Endothelial cell of umbilical vein (primary cell): ENCODE results near the gene ECEL1. TPM values are rescaled to one million over a fixed set of nuclear protein-coding genes. Genes with fewer than 3 reads are reported as not detected.

Experiments used
- BruUV-seq: library from RNA; stranded (reverse); fragments of 400-500 nt; replicated peaks from 2 replicates; lab custom pipeline; 2021; lab: Mats Ljungman, UMichigan
- CTCF ChIA-PET: fragments of 300-600, 350-600 bp; sonication (Branson Sonifier 250); formaldehyde crosslinking; loops from one replicate; lab custom pipeline; 2021; ENCODE audit warnings: antibody characterized with exemption, inconsistent platforms; lab: Charles Lee
- POLR2A ChIA-PET: fragments of 300-600, 350-600 bp; sonication (Branson Sonifier 250); formaldehyde crosslinking; loops from one replicate; lab custom pipeline; 2021; ENCODE audit warnings: antibody characterized with exemption, inconsistent platforms; lab: Charles Lee
- DNase-seq: peaks from one replicate; pipeline ENCODE4 v3.0.0-alpha.2; 2011; ENCODE audit warnings: low read depth, low spot score
- FAIRE-seq: peaks from 2 replicates; lab custom pipeline; 2011; peaks lifted over from hg19 to GRCh38; lab: Jason Lieb, UNC
- H2AFZ ChIP-seq: 2 replicates; pipeline ENCODE4 v1.6.0; 2012; ENCODE audit warnings: low read depth, low read length, control low read depth, inconsistent platforms
- H3K27ac ChIP-seq: 2 replicates; pipeline ENCODE4 v1.5.1; 2011; ENCODE audit warnings: low read depth, mild to moderate bottlenecking, control low read depth, low read length, moderate library complexity; ENCODE audit not compliant: insufficient read depth
- H3K27me3 ChIP-seq, 2 experiments: 2 replicates each; pipeline versions ENCODE4 v1.6.0 to v1.6.1; 2011; ENCODE audit warnings: low read length in 2 of 2, mixed read lengths in 1 of 2; ENCODE audit not compliant: control insufficient read depth in 2 of 2, insufficient read depth in 2 of 2
- H3K36me3 ChIP-seq, 2 experiments: 2 replicates in 1 of 2; 3 replicates in 1 of 2; pipeline ENCODE4 v1.5.1; 2011; ENCODE audit warnings: low read length in 2 of 2, mild to moderate bottlenecking in 1 of 2, moderate library complexity in 1 of 2; ENCODE audit not compliant: control insufficient read depth in 2 of 2, insufficient read depth in 2 of 2; ENCODE audit errors: extremely low read depth in 1 of 2
- H3K4me1 ChIP-seq: 3 replicates; pipeline ENCODE4 v1.5.1; 2011; ENCODE audit warnings: mild to moderate bottlenecking, low read length; ENCODE audit not compliant: control insufficient read depth, insufficient read depth; ENCODE audit errors: extremely low read depth
- H3K4me2 ChIP-seq: 2 replicates; pipeline ENCODE4 v1.6.1; 2011; ENCODE audit warnings: low read length, control low read depth, mixed read lengths; ENCODE audit not compliant: insufficient read depth
- H3K4me3 ChIP-seq, 3 experiments: fragments of 200-600 bp in 1 of 3; sonication (generic), shearing (Covaris generic) in 1 of 3; replicated peaks in 1 of 3; 2 replicates each; pipeline ENCODE4 v1.5.1; 2011 to 2016; ENCODE audit warnings: control low read depth in 3 of 3, low read length in 3 of 3, mild to moderate bottlenecking in 2 of 3, inconsistent platforms in 1 of 3, low read depth in 1 of 3, moderate library complexity in 1 of 3; ENCODE audit not compliant: insufficient read depth in 1 of 3
- H3K79me2 ChIP-seq: 2 replicates; pipeline ENCODE4 v1.6.0; 2012; ENCODE audit warnings: low read length, inconsistent platforms; ENCODE audit not compliant: control insufficient read depth, insufficient read depth
- H3K9ac ChIP-seq: replicated peaks from 2 replicates; pipeline ENCODE3; 2011; ENCODE audit warnings: low read length, control low read depth; ENCODE audit not compliant: insufficient read depth; ENCODE audit errors: extremely low read depth
- H3K9me1 ChIP-seq: replicated peaks from 3 replicates; pipeline ENCODE4 v1.6.0; 2011; ENCODE audit warnings: mild to moderate bottlenecking, low read length; ENCODE audit not compliant: control insufficient read depth, insufficient read depth; ENCODE audit errors: extremely low read depth
- H3K9me3 ChIP-seq: replicated peaks from 2 replicates; pipeline ENCODE4 v1.5.1; 2012; ENCODE audit warnings: low read length, inconsistent platforms; ENCODE audit not compliant: control insufficient read depth, insufficient read depth
- H4K20me1 ChIP-seq: replicated peaks from 2 replicates; pipeline ENCODE3; 2011; ENCODE audit warnings: mild to moderate bottlenecking, low read length; ENCODE audit not compliant: control insufficient read depth, insufficient read depth; ENCODE audit errors: extremely low read depth
- EZH2 ChIP-seq: IDR thresholded peaks from 2 replicates; pipeline ENCODE4 v1.6.1; 2012; ENCODE audit warnings: borderline replicate concordance, low read depth, mild to moderate bottlenecking, moderate library complexity, low read length, inconsistent platforms; ENCODE audit not compliant: severe bottlenecking
- FOS ChIP-seq: IDR thresholded peaks from 2 replicates; pipeline ENCODE4 v1.6.1; 2011; ENCODE audit warnings: mild to moderate bottlenecking, low read length, moderate library complexity, borderline replicate concordance; ENCODE audit not compliant: insufficient read depth
- GATA2 ChIP-seq: IDR thresholded peaks from 2 replicates; pipeline ENCODE4 v1.7.0; 2011; ENCODE audit warnings: low read depth, mild to moderate bottlenecking, moderate library complexity, mixed read lengths, low read length; ENCODE audit not compliant: insufficient read length, insufficient read depth
- JUN ChIP-seq: IDR thresholded peaks from 2 replicates; pipeline ENCODE4 v1.6.1; 2011; ENCODE audit warnings: borderline replicate concordance, low read depth; ENCODE audit not compliant: insufficient read length, insufficient read depth
- MYC ChIP-seq: IDR thresholded peaks from one replicate; pipeline ENCODE4 v1.6.1; 2011; ENCODE audit warnings: mild to moderate bottlenecking, low read depth, low read length
- POLR2A ChIP-seq: IDR thresholded peaks from 2 replicates; pipeline ENCODE4 v1.6.1; 2012; ENCODE audit warnings: low read depth, mild to moderate bottlenecking, control low read depth, low read length
- POLR2AphosphoS5 ChIP-seq: IDR thresholded peaks from 2 replicates; pipeline ENCODE4 v1.6.1; 2012; ENCODE audit warnings: low read depth, mild to moderate bottlenecking, control low read depth, low read length, moderate library complexity; ENCODE audit not compliant: insufficient read depth
- dilution Hi-C: fragments of 300-500 bp; cut with MboI; formaldehyde crosslinking; loops from one replicate; pipeline ENCODE4 v1.15.0; 2019; ENCODE audit warnings: low sequenced_read_pairs; ENCODE audit not compliant: extremely low pct_ligation_motif_present
- intact Hi-C: fragments of 100-400 bp; cut with micrococcal nuclease; formaldehyde crosslinking; loops from one replicate; pipeline ENCODE4 v1.10.0; 2022
- polyA plus RNA-seq, 4 experiments: library from polyadenylated mRNA; depleted of rRNA in 3 of 4; stranded (reverse) in 3 of 4; unstranded in 1 of 4; fragments of >200 nt; gene quantifications; 2 replicates each; pipeline versions ENCODE4 v1.2.1 to v1.2.3, GENCODE V29; 2011 to 2012; ENCODE audit warnings: missing spikeins in 1 of 4
- total RNA-seq: library from RNA; stranded (reverse); gene quantifications from 2 replicates; pipeline ENCODE4 v1.2.3, GENCODE V29; 2021
- TF ChIP-seq, protein P1 (sequence below), 2 donors: IDR thresholded peaks; 1 replicate in 1 of 2; 2 replicates in 1 of 2; pipeline ENCODE4 v1.5.1; 2011; ENCODE audit warnings: low read length in 2 of 2, mild to moderate bottlenecking in 2 of 2, moderate library complexity in 2 of 2, control low read depth in 1 of 2, inconsistent platforms in 1 of 2, low read depth in 1 of 2; ENCODE audit not compliant: insufficient read depth in 1 of 2; ENCODE audit errors: extremely low read depth in 1 of 2
- TF ChIP-seq, protein P2 (sequence below): IDR thresholded peaks from 2 replicates; pipeline ENCODE4 v1.6.1; 2011; ENCODE audit not compliant: insufficient read depth, insufficient read length

Gene ECEL1
- total and polyA plus RNA-seq, 2 donors (not counting 3 experiments of a cell fraction or from before 2014, with no cell fraction given) = not detected

DNA sequence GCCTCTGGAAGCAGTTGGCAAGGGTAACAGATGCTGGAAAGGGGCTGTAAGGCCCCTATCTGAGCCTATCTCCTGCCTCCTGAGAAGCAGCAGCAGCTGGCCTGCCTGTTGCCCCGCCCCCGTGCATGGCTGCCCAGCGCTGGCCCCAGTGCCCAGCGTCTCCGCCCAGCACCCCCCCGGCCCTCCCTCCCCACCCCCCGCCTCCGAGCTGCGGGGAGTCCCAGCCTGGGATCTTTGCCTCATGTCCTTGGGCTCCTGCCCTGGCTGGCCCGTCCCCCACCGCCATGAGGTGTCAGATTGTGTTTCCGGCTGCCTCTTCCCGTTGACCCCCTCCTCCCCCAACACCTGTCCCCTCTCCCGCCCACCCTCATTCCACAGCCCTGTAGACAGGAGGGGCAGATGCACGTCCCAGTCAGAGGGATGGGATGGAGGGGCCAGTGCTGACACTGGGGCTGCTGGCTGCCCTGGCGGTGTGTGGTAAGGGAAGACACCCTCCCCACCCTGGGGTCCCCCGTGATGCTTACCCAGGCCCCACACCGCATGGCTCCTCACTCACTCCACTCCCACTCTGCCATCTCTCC is 38.2 kb upstream of the ECEL1 start, which contains the start of gene CHRND:
Gene CHRND, plus strand, starts transcription at position 370 of the 581 bp plus-strand sequence. Its CDS starts 56 bp downstream, at position 426.
- BruUV-seq = no TSS peak
- no peak within 1 kb of the TSS for H3K27ac ChIP-seq

More for the DNA sequence above, 38.2 kb upstream of the ECEL1 start, which contains the start of gene CHRND:
- TF ChIP-seq MYC (no peak), EZH2 (no peak), JUN (no peak), GATA2 (no peak), POLR2A (no peak), POLR2AphosphoS5 (no peak), FOS (no peak)
- TF ChIP-seq, protein P1, sequence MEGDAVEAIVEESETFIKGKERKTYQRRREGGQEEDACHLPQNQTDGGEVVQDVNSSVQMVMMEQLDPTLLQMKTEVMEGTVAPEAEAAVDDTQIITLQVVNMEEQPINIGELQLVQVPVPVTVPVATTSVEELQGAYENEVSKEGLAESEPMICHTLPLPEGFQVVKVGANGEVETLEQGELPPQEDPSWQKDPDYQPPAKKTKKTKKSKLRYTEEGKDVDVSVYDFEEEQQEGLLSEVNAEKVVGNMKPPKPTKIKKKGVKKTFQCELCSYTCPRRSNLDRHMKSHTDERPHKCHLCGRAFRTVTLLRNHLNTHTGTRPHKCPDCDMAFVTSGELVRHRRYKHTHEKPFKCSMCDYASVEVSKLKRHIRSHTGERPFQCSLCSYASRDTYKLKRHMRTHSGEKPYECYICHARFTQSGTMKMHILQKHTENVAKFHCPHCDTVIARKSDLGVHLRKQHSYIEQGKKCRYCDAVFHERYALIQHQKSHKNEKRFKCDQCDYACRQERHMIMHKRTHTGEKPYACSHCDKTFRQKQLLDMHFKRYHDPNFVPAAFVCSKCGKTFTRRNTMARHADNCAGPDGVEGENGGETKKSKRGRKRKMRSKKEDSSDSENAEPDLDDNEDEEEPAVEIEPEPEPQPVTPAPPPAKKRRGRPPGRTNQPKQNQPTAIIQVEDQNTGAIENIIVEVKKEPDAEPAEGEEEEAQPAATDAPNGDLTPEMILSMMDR (IDR thresholded peaks at IDR 0.05; ENCODE audit: extremely low read depth in 1 of 2, insufficient read depth in 1 of 2, low read depth in 1 of 2, low read length in 2 of 2) = no peak
- TF ChIP-seq, protein P2, sequence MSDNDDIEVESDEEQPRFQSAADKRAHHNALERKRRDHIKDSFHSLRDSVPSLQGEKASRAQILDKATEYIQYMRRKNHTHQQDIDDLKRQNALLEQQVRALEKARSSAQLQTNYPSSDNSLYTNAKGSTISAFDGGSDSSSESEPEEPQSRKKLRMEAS = no peak
- no peak for DNase-seq
- no peaks in the 10 kb centered on the region for H3K9me3 ChIP-seq
- H3K4me1 ChIP-seq = no peaks in the 10 kb centered on the region
- no peak within 1 kb of the TSS for H2AFZ ChIP-seq
- H3K36me3 ChIP-seq = no peaks in the 10 kb centered on the region
- H3K79me2 ChIP-seq = no peaks in the 10 kb centered on the region
- intact Hi-C loops (loop anchor here (2.0 kb wide), 1 partner anchor 25 kb away; the partner anchor contains the start of genes EIF4E2 and TIGD1), dilution Hi-C loops (no loop called here)
- POLR2A ChIA-PET = no interaction called here
- CTCF ChIA-PET = interaction anchor here (1.3 kb wide), 1 partner anchor 79 kb away, joined by 3 read pairs; no protein-coding TSS in a partner anchor
- H3K4me2 ChIP-seq = no peak within 1 kb of the TSS
- no peak for FAIRE-seq
- H3K4me3 ChIP-seq = no peak within 1 kb of the TSS
- H3K27me3 ChIP-seq = peaks cover 16 to 22% of the 10 kb centered on the region in 2 experiments
- no peak within 1 kb of the TSS for H3K9ac ChIP-seq
- H3K9me1 ChIP-seq = no peaks in the 10 kb centered on the region
- H4K20me1 ChIP-seq = no peaks in the 10 kb centered on the region
